Neural cell (in vitro differentiated cells): ENCODE measurements around the gene ETNK2. TPM values are rescaled to one million over a fixed set of nuclear protein-coding genes. Genes with fewer than 3 reads are reported as not detected.

Source experiments
- H2AFZ ChIP-seq: fragments of 200-600, 300-800 bp; sonication (generic), shearing (Covaris generic); 2 replicates; pipeline ENCODE4 v1.6.0; 2014; ENCODE audit warnings: low read depth, mild to moderate bottlenecking, antibody characterized with exemption, low read length, moderate library complexity
- H3F3A ChIP-seq: fragments of 200-600 bp; shearing (Covaris generic); 2 replicates; pipeline ENCODE4 v1.6.1; 2016; ENCODE audit warnings: mild to moderate bottlenecking, moderate library complexity, mixed read lengths, antibody characterized with exemption, low read length; ENCODE audit not compliant: insufficient read depth, poor library complexity, severe bottlenecking
- H3K27ac ChIP-seq: fragments of 200-600, 300-800 bp; sonication (generic), shearing (Covaris generic); 2 replicates; pipeline ENCODE4 v1.5.1; 2014; ENCODE audit warnings: mild to moderate bottlenecking, low read length, moderate library complexity
- H3K27me3 ChIP-seq: fragments of 300-800, 200-600 bp; sonication (generic), shearing (Covaris generic); 2 replicates; pipeline ENCODE4 v1.6.0; 2014; ENCODE audit warnings: mild to moderate bottlenecking, low read depth, low read length, moderate library complexity; ENCODE audit not compliant: insufficient read depth
- H3K36me3 ChIP-seq: fragments of 300-800, 200-600 bp; sonication (generic), shearing (Covaris generic); 2 replicates; pipeline ENCODE4 v1.5.1; 2014; ENCODE audit warnings: mild to moderate bottlenecking, antibody characterized with exemption, low read length, moderate library complexity; ENCODE audit not compliant: insufficient read depth
- H3K4me2 ChIP-seq: fragments of 300-800, 200-600 bp; sonication (generic), shearing (Covaris generic); 2 replicates; pipeline ENCODE4 v1.6.0; 2014; ENCODE audit warnings: mild to moderate bottlenecking, low read length
- H3K4me3 ChIP-seq: fragments of 300-800, 200-600 bp; sonication (generic), shearing (Covaris generic); 2 replicates; pipeline ENCODE4 v1.5.1; 2014; ENCODE audit warnings: mild to moderate bottlenecking, low read length, moderate library complexity
- H3K79me2 ChIP-seq: fragments of 200-600 bp; shearing (Covaris generic); replicated peaks from 2 replicates; pipeline ENCODE4 v1.6.0; 2014; ENCODE audit warnings: mild to moderate bottlenecking, low read length, moderate library complexity; ENCODE audit not compliant: insufficient read depth
- H3K9ac ChIP-seq: fragments of 300-800, 200-600 bp; sonication (generic), shearing (Covaris generic); 2 replicates; pipeline ENCODE4 v1.6.1; 2016; ENCODE audit warnings: mild to moderate bottlenecking, low read length, mixed read lengths
- H3K9me2 ChIP-seq: fragments of 200-600 bp; shearing (Covaris generic); 2 replicates; pipeline ENCODE4 v1.6.1; 2016; ENCODE audit warnings: mild to moderate bottlenecking, low read length, mixed read lengths; ENCODE audit not compliant: insufficient read depth
- H3K9me3 ChIP-seq: fragments of 200-600, 300-800 bp; sonication (generic), shearing (Covaris generic); 2 replicates; pipeline ENCODE4 v1.6.1; 2016; ENCODE audit warnings: mild to moderate bottlenecking, mixed run types, low read length, moderate library complexity, mixed read lengths
- H4K20me1 ChIP-seq: fragments of 200-600 bp; shearing (Covaris generic); 2 replicates; pipeline ENCODE4 v1.6.1; 2016; ENCODE audit warnings: mild to moderate bottlenecking, mixed run types; ENCODE audit not compliant: insufficient read depth
- CTCF ChIP-seq: fragments of 450-650 bp; IDR thresholded peaks from 2 replicates; pipeline ENCODE4 v1.5.1; 2014; ENCODE audit warnings: antibody characterized with exemption, mild to moderate bottlenecking, moderate library complexity; ENCODE audit not compliant: poor library complexity, severe bottlenecking
- EP300 ChIP-seq: fragments of 450-650 bp; conservative IDR thresholded peaks from 2 replicates; pipeline ENCODE4 v1.6.1; 2014; ENCODE audit warnings: antibody characterized with exemption, mild to moderate bottlenecking, moderate library complexity; ENCODE audit not compliant: poor library complexity, severe bottlenecking
- EZH2 ChIP-seq: fragments of 200-600, 300-800 bp; shearing (Covaris generic), sonication (generic); IDR thresholded peaks from 2 replicates; pipeline ENCODE4 v1.6.1; 2014; ENCODE audit warnings: antibody characterized with exemption, low read length, borderline replicate concordance, mild to moderate bottlenecking; ENCODE audit not compliant: insufficient read depth, poor library complexity, severe bottlenecking
- MXI1 ChIP-seq: fragments of 450-650 bp; conservative IDR thresholded peaks from 2 replicates; pipeline ENCODE4 v1.6.1; 2014; ENCODE audit warnings: antibody characterized with exemption, mild to moderate bottlenecking; ENCODE audit not compliant: poor library complexity, severe bottlenecking
- POLR2AphosphoS5 ChIP-seq: IDR thresholded peaks from 2 replicates; pipeline ENCODE4 v1.6.1; 2012
- RAD21 ChIP-seq: fragments of 450-650 bp; conservative IDR thresholded peaks from 2 replicates; pipeline ENCODE4 v1.6.1; 2014; ENCODE audit warnings: antibody characterized with exemption, mild to moderate bottlenecking, moderate library complexity
- REST ChIP-seq: IDR thresholded peaks from 2 replicates; pipeline ENCODE4 v1.6.1; 2012; ENCODE audit warnings: borderline replicate concordance
- TAF1 ChIP-seq: IDR thresholded peaks from 2 replicates; pipeline ENCODE4 v1.6.1; 2012; ENCODE audit warnings: low read depth
- polyA plus RNA-seq: library from polyadenylated mRNA; depleted of rRNA; stranded (reverse); fragments of >200 nt; gene quantifications from 2 replicates; pipeline ENCODE4 v1.2.3, GENCODE V29; 2014

The ETNK2 gene
- polyA plus RNA-seq, 1 donor from 2014 or later = 26.7 TPM

- no peaks in the 10 kb centered on the region for H3K36me3 ChIP-seq
- TF ChIP-seq EZH2 = no peak
- TF ChIP-seq CTCF = no peak
- TF ChIP-seq RAD21 = no peak
- H3K4me3 ChIP-seq = no peak overlapping the region
- H3K9ac ChIP-seq = no peak overlapping the region
- H2AFZ ChIP-seq = no peak overlapping the region
- H3K4me2 ChIP-seq = no peak overlapping the region
- H3K27me3 ChIP-seq = no peaks in the 10 kb centered on the region
- no peaks in the 10 kb centered on the region for H3F3A ChIP-seq
- H3K79me2 ChIP-seq = no peaks in the 10 kb centered on the region
- H3K9me3 ChIP-seq = no peaks in the 10 kb centered on the region
- H3K9me2 ChIP-seq = no peaks in the 10 kb centered on the region
- no peak overlapping the region for H3K27ac ChIP-seq
- H4K20me1 ChIP-seq = no peaks in the 10 kb centered on the region
Observed at GRCh38 chr1:204177133-204177532, 25.3 kb upstream of the ETNK2 start.

- H3K9ac ChIP-seq = no peak overlapping the region
- no peak overlapping the region for H3K4me2 ChIP-seq
- peak overlapping the region; percentile 4 for H3K4me3 ChIP-seq
- peak overlapping the region; percentile 28 for H3K27ac ChIP-seq
- no peak overlapping the region for H2AFZ ChIP-seq
- H3K79me2 ChIP-seq = no peaks in the 10 kb centered on the region
- TF ChIP-seq EZH2 (no peak), MXI1 (no peak), TAF1 (no peak), POLR2AphosphoS5 (no peak), REST (peak; percentile 33), EP300 (no peak), CTCF (no peak)
- no peaks in the 10 kb centered on the region for H3F3A ChIP-seq
- no peaks in the 10 kb centered on the region for H3K36me3 ChIP-seq
- H3K9me3 ChIP-seq = no peaks in the 10 kb centered on the region
- no peaks in the 10 kb centered on the region for H4K20me1 ChIP-seq
- H3K27me3 ChIP-seq = no peaks in the 10 kb centered on the region
- no peaks in the 10 kb centered on the region for H3K9me2 ChIP-seq
Observed at GRCh38 chr1:204176049-204176448, 24.2 kb upstream of the ETNK2 start.
